Ishikawa (cell line): Measurements from ENCODE around the gene STK4.

Experiments used
- CEBPB ChIP-seq: IDR thresholded peaks from 2 replicates; pipeline ENCODE4 v1.6.1; 2012
- CREB1 ChIP-seq: IDR thresholded peaks from 2 replicates; pipeline ENCODE4 v1.6.1; 2012; ENCODE audit warnings: low read depth
- EGR1 ChIP-seq: IDR thresholded peaks from 2 replicates; pipeline ENCODE4 v1.6.1; 2012
- EP300 ChIP-seq: IDR thresholded peaks from 2 replicates; pipeline ENCODE4 v1.6.1; 2012; ENCODE audit warnings: borderline replicate concordance
- FOXM1 ChIP-seq: IDR thresholded peaks from 2 replicates; pipeline ENCODE4 v1.6.1; 2012; ENCODE audit warnings: low read depth, borderline replicate concordance
- MAX ChIP-seq: IDR thresholded peaks from 2 replicates; pipeline ENCODE4 v1.6.1; 2012
- NFIC ChIP-seq: IDR thresholded peaks from 2 replicates; pipeline ENCODE4 v1.6.1; 2012
- RAD21 ChIP-seq: IDR thresholded peaks from 2 replicates; pipeline ENCODE4 v1.6.1; 2012; ENCODE audit warnings: low read depth
- TAF1 ChIP-seq: IDR thresholded peaks from 2 replicates; pipeline ENCODE4 v1.6.1; 2012; ENCODE audit warnings: low read depth, mild to moderate bottlenecking
- TCF12 ChIP-seq: IDR thresholded peaks from 2 replicates; pipeline ENCODE4 v1.6.1; 2012; ENCODE audit warnings: low read depth
- TEAD4 ChIP-seq: IDR thresholded peaks from 2 replicates; pipeline ENCODE4 v1.6.1; 2012
- YY1 ChIP-seq: IDR thresholded peaks from 2 replicates; pipeline ENCODE4 v1.6.1; 2012; ENCODE audit warnings: low read depth
- ZBTB7A ChIP-seq: IDR thresholded peaks from 2 replicates; pipeline ENCODE4 v1.6.1; 2012; ENCODE audit warnings: low read depth
- TF ChIP-seq, protein P1 (sequence below): IDR thresholded peaks from 2 replicates; pipeline ENCODE4 v1.6.1; 2012
- TF ChIP-seq, protein P2 (sequence below): IDR thresholded peaks from 2 replicates; pipeline ENCODE4 v1.6.1; 2012; ENCODE audit warnings: low read depth, mild to moderate bottlenecking

Gene STK4

GRCh38 chr20:45039475-45039820 lies 73.1 kb downstream of the STK4 start:
- no peak for TF ChIP-seq CEBPB
- TF ChIP-seq EGR1: no peak
- TF ChIP-seq EP300: no peak
- TF ChIP-seq ZBTB7A: no peak
- TF ChIP-seq TAF1: no peak
- no peak for TF ChIP-seq RAD21

DNA sequence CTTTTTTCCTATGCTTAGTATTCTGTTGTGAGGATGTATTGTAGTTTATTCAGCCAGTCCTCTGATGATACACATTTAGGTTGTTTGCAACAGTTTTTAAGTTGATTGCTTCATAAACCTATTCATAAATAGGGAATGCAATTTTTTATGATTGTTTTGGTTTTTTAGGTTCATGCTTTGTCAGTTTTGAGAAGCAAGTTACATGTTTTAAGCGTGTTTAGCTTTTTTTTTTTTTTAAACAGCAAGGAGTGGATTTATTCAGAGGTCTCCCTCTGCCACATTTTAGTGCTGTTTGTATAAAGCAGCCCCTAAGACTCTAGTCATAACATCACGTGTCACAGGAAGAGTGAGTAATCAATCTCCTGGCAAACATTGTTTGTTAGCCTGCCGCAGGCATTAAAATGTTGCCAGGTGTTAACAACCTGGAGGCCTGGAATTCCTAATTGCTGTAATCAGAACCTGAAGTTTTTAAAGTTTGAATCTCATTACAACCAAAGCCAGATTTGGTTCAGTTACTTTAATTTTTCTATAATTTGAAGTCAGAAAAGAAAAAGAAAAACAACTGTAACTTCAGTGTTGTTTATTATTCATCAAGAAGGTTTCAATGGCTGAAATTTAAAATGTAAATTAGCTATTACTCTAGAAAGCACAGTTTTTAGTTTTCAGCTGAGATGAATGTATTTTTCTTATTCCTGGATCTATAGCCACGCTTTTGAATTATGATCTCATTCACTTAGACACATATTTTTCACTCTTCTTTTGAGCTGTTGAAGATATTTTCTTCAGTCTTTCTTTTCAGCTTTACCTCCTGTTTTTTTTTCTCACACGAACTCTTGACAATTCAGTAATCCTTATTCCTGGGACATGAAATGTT lies 75.4 kb downstream of the STK4 start:
- TF ChIP-seq ZBTB7A (no peak), RAD21 (no peak), FOXM1 (no peak), TEAD4 (peak; percentile 51), EP300 (no peak), CREB1 (no peak), MAX (no peak), EGR1 (no peak), TAF1 (no peak), YY1 (no peak)
- TF ChIP-seq, protein P1, sequence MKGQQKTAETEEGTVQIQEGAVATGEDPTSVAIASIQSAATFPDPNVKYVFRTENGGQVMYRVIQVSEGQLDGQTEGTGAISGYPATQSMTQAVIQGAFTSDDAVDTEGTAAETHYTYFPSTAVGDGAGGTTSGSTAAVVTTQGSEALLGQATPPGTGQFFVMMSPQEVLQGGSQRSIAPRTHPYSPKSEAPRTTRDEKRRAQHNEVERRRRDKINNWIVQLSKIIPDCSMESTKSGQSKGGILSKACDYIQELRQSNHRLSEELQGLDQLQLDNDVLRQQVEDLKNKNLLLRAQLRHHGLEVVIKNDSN: peak; percentile 69
- TF ChIP-seq, protein P2, sequence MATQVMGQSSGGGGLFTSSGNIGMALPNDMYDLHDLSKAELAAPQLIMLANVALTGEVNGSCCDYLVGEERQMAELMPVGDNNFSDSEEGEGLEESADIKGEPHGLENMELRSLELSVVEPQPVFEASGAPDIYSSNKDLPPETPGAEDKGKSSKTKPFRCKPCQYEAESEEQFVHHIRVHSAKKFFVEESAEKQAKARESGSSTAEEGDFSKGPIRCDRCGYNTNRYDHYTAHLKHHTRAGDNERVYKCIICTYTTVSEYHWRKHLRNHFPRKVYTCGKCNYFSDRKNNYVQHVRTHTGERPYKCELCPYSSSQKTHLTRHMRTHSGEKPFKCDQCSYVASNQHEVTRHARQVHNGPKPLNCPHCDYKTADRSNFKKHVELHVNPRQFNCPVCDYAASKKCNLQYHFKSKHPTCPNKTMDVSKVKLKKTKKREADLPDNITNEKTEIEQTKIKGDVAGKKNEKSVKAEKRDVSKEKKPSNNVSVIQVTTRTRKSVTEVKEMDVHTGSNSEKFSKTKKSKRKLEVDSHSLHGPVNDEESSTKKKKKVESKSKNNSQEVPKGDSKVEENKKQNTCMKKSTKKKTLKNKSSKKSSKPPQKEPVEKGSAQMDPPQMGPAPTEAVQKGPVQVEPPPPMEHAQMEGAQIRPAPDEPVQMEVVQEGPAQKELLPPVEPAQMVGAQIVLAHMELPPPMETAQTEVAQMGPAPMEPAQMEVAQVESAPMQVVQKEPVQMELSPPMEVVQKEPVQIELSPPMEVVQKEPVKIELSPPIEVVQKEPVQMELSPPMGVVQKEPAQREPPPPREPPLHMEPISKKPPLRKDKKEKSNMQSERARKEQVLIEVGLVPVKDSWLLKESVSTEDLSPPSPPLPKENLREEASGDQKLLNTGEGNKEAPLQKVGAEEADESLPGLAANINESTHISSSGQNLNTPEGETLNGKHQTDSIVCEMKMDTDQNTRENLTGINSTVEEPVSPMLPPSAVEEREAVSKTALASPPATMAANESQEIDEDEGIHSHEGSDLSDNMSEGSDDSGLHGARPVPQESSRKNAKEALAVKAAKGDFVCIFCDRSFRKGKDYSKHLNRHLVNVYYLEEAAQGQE: no peak

DNA sequence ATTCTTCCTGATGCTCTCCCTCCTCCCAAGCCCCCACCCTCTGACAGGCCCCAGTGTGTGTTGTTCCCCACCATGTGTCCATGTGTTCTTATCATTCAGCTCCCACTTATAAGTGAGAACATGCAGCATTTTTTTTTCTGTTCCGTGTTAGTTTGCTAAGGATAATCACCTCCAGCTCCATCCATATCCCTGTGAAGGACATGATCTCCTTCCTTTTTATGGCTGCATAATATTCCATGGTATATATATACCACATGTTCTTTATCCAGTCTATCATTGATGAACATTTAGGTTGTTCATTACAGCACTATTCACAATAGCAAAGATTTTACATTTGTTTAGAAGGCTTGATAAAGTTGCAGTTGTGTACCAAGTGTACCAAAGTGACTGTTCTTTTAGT lies 76.7 kb downstream of the STK4 start:
- TF ChIP-seq EGR1 (no peak), CREB1 (no peak), RAD21 (no peak), TCF12 (no peak), TEAD4 (no peak), FOXM1 (no peak), YY1 (no peak), MAX (no peak), EP300 (no peak)

- no peak for TF ChIP-seq TAF1
- peak; percentile 81 for TF ChIP-seq RAD21
- TF ChIP-seq CREB1: no peak
- TF ChIP-seq, protein P1: no peak
- TF ChIP-seq NFIC: no peak
Observed at GRCh38 chr20:45044084-45044573, 77.8 kb downstream of the STK4 start.

DNA sequence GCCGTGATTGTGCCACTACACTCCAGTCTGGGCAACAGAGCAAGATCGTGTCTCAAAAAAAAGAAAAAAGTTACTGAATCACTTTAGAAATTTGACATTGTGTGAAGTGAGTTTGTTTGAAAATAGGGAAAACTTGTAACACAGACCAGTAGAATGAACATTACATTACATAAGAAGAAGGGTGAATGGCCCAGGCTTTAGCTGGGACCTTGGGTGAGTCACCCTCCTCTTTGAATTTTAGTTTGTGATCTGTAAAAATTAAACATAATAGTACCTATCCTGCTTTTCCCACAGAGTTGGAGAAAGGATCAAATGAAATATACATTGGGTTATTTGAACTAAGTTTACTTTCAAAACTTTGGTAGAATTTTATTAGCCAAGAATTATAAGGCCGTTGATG lies 78.3 kb downstream of the STK4 start:
- TF ChIP-seq TEAD4: no peak
- no peak for TF ChIP-seq YY1
- no peak for TF ChIP-seq FOXM1
- no peak for TF ChIP-seq CEBPB
- TF ChIP-seq NFIC: no peak
- no peak for TF ChIP-seq TCF12
- no peak for TF ChIP-seq EP300
- TF ChIP-seq RAD21: no peak
- TF ChIP-seq CREB1: no peak
- TF ChIP-seq, protein P2: no peak
- TF ChIP-seq, protein P1: no peak
- no peak for TF ChIP-seq ZBTB7A
- no peak for TF ChIP-seq EGR1
- no peak for TF ChIP-seq TAF1
- no peak for TF ChIP-seq MAX
